Measurements from ENCODE around the gene VMAC.
A peak's percentile ranks its signal among the peaks of the same experiment; 100 is the strongest.
"Not testable (repeated sequence)": the region's sequence is repeated elsewhere in the genome, so short reads cannot be mapped to it uniquely, and the experiment has no call there.

Gene VMAC, protein sequence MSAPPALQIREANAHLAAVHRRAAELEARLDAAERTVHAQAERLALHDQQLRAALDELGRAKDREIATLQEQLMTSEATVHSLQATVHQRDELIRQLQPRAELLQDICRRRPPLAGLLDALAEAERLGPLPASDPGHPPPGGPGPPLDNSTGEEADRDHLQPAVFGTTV

DNA sequence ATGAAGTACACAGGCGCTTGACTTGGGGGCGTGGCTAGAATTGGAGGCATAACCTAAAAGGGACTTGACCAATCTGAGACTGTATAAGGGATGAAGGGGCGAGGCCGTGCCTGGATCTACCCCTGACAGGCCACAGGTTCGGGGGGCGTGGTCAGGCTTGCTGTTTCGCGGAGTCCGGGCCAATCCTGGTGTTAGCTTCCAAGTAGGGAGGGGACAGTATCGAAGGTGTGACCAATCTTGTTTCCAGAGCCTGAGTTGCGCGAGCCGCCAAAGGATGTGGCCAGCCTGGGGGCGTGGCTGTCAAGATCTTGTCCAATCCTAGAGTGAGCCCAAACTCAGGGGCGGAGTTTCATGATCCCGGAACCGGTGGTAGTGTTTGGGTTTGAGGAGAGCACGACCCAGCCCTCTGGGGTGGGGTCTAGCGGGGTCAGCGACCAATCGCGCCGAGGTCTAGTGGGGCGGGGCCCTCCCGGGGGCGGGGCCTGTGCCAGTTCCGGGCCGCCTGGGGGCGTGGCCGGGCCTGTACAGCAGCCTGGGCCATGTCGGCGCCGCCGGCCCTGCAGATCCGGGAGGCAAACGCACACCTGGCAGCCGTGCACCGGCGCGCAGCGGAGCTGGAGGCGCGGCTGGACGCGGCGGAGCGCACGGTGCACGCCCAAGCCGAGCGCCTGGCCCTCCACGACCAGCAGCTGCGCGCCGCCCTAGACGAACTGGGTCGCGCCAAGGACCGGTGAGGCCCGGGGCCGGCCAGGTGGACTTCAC lies at the start of gene VMAC:
TSS of gene VMAC (plus strand) at position 521 of the 762 bp plus-strand sequence. CDS start at position 540, 19 bp downstream.
- Histone ChIP-seq H3K27ac (peak within 1 kb of the TSS; percentile 71 to 97 (median 95)), H3K4me3 (peak within 1 kb of the TSS; percentile 64 to 98 (median 96))

DNA sequence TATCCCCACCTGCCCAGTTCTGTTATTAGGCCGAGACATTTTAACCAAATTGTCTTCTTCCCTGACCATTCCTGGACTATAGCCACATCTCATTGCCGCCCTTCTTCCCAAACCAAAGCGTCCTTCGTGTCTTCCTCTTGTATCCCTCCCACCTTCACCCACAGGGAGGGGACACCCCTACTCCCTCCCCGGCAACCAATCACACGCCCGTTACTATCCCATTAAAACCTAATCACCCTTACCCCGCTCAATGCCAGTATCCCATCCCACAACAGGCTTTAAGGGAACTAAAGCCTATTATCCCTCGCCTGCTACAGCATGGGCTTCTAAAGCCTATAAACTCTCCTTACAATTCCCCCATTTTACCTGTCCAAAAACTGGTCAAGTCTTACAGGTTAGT lies 49.5 kb upstream of the VMAC start:
- not testable (repeated sequence) for H3K27ac ChIP-seq, H3K4me3 ChIP-seq

DNA sequence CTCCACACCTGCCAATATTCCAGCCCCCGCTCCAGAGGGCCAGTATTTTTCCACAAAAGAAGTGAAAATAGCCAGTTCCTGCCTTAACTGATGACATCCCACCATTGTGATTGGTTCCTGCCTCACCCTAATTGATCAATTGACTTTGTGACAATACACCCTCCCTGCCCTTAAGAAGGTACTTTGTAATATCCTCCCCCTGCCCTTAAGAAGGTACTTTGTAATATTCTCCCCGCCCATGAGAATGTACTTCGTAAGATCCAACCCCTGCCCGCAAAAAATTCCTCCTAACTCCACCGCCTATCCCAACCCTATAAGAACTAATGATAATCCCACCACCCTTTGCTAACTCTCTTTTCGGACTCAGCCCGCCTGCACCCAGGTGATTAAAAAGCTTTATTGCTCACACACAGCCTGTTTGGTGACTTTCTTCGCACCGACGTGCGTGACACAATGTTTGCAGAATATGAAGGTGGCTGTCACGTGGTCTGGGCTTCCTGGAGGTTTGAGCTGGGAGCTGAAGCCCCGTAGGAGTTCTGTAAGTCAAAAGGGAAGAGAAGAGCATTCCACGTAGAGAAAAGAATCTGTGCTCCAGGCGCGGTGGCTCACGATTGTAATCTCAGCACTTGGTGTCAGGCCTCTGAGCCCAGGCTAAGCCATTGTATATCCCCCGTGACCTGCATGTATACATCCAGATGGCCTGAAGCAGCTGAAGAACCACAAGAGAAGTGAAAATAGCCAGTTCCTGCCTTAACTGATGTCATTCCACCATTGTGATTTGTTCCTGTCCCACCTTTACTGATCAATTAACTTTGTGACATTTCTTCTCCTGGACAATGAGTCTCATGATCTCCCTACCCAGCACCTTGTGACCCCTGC lies 47.2 kb upstream of the VMAC start:
- no peak overlapping the region for H3K4me3 ChIP-seq

DNA sequence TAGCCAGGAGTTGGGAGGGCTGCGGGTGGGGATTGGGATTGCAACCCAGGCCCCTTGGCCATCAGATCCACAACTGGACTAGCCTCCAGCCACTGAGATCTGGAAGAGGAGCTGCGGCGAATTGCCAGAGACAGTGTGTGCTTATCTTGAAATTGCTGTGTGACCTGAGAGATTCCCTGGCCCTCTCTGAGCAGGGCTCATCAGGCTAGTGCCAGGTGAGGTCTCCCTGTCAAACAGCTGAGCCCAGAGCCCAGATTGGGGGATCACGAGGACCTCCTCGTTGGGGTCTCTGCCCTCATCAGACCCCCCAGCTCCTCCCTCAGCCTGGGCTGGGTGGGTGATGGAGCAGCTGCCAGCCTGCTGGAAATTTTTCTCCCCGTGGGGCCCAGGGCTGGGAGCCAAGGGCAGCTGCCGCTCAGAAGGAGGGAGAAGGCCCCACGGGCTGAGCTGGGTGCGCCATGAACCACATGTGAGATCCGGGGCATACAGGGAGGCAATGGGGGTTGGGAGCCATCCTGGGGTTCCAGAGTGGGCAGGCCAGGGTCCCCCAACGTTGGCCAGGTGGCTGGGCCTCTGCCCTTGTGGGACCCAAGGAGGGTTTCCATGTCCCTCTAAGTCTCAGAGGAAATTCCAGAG lies 41.5 kb upstream of the VMAC start:
- no peak overlapping the region for H3K27ac ChIP-seq
- H3K4me3 ChIP-seq: no peak overlapping the region

More for the DNA sequence above, 47.2 kb upstream of the VMAC start:
- H3K27ac ChIP-seq: no peak overlapping the region

DNA sequence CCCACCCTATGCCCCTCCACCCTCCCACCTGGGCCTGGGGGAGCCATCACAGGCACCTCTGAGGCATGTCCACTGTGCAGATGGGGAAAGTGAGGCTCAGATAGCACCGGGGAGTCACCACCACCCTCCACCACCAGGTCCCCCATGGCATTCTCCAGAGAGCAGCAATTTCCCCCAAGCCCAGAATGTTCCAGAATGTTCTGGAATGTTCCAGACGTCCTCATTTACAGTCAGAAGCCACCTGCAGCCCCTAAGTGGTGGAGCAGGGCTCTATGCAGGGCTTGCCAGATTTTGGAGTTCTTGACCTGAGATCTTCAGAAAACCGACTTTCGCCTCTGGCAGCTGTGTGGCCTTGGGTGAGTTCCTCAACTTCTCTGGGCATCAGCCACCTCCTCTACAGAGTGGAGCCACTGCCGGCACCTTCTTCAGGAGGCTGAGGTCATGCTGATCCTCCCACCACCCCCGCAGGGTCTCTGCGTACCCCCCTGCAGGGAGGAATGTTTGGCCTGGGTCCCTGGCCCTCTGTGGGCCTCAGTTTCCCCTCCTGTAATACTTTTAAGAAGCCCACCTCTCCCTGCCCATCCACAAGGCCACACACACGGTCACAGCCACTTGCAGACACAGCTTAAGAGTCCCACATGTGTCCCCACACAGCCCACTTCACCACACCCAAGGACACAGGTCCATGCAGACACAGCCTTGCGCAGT lies 40.5 kb upstream of the VMAC start:
- no peak overlapping the region for H3K27ac ChIP-seq
- H3K4me3 ChIP-seq: no peak overlapping the region

DNA sequence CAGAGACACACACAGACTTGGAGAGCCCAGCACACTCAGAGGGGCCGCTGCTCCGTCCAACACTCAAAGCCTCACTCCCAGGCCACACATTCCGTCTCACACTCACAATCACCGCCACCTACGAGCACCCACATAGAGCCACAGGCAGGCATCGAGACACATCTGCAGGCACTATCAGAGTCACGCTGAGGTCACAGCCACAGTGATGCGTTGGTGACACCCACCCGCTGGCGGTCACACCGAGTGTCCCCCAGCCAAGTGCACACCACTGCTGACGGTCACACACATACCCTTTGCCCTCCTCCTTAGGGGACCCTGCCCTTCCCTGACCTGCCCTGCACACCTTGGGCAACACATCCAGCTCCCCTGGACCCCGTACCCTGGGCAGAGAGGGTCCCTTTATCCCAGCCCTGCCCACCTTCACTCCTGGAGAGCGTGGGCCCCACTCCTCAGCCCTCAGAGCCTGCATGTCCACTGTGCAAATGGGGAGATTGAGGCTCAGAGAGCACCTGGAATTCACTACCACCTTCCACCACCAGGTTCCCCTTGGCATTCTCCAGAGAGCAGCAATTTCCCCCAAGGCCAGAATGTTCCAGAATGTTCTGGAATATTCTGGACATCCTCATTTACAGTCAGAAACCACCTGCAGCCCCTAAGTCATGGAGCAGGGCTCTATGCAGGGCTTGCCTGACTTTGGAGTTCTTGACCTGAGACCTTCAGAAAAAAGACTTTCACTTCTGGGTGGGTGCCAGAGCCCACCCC lies 39.8 kb upstream of the VMAC start:
- Histone ChIP-seq H3K27ac (no peak overlapping the region), H3K4me3 (no peak overlapping the region)

DNA sequence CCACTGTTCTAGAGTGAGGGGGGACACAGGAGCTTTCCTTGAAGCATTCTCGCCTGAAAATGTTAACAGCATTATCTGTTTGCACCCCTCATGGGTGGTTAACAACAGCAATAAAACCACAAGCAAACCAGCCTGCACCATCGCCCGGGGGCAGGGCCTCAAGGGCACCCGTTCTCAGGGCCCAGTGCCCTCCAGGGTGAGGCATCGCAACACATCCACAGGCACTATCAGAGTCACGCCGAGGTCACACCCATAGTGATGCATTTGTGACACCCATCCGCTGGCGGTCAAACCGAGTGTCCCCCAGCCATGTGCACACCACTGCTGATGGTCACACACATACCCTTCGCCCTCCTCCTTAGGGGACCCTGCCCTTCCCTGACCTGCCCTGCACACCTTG lies 38.9 kb upstream of the VMAC start:
- no peak overlapping the region for H3K27ac ChIP-seq
- H3K4me3 ChIP-seq: no peak overlapping the region

DNA sequence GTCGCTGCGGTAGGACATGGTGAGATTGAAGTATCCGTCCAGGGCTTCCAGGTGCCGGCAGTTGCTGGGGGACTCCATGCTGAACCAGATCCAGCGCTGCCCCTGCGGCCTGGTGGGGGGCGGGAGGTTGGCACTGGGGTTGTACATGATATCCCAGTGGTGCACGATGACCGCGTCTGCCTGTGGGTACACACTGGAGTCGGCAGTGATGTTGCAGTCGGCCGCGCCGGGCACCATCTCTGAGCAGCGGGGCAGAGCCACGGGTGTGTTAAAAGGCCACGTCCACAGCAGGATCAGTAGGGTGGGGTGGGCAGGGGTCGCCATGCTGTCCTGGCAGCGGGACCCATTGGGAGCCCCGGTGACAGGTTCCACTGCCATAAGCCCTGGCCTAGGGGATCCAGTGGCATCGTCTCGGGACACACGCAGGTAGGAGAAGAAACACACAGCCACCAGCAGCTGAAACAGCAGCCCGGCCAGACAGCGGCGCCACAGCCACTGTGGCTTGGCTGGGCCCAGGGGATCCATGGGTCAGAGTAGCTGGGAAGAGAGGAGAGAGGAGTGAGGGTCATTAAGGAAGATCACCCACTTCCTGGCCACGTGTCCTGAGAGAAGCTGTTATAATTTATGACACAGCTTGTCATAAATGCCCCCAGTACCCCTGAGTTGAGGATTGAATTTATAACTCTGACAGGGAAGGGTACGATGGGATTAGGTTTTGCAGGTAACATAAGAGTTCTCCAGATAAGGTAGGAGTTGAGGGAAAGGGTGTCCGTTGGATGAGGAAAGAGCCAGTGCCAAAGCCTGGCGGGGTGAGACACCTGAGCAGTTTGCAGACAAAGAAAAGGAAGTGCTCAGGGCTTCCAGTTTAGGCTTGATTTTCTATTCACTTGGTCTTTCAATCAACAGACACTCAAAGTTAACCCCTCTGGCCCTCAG lies 37.2 kb upstream of the VMAC start:
- H3K27ac ChIP-seq: no peak overlapping the region
- no peak overlapping the region for H3K4me3 ChIP-seq

DNA sequence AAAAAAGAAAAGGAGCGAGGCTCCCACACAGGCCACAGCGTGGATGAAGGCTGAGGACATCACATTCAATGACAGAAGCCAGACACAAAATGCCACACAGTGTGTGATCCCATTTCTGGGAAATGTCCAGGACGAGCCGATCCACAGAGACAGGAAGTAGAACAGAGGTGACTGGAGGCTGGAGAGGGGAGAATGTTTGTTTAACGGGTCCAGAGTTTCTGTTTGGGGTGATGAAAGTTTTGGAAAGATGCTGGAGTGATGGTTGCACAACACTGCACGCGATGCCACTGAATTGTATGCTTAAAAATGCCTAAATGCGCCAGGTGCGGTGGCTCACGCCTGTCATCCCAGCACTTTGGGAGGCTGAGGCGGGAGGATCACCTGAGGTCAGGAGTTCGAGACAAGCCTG lies 33.7 kb upstream of the VMAC start:
- Histone ChIP-seq H3K4me3 (no peak overlapping the region), H3K27ac (no peak overlapping the region)

DNA sequence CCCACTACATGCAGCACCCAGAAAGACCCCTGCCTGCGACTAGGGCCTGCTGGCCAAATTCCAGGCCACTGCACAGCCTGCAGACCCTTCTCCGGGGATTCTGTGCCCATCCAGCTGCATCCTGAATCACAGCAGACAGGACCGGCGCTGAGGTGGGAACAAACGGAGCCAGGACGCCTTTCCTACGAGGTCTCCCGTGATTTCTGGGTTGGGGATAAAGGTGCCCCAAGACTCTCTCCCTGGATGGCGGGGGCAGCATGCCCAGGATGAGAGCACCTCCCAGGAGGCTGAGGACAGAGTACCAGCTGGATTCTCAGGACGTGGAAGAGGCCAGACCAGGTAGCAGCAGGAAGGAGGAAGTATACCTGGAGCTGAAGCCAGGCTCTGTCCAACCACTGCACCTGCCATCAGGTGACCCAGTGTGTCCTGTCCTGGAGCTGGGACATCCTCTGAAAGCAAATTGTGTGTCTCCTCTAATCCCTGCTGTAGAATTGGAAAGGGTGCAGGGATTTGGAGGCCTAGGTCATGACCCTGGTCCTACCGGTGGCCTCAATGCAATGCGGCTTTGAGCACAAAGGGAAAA lies 31.0 kb upstream of the VMAC start:
- Histone ChIP-seq H3K4me3 (no peak overlapping the region), H3K27ac (no peak overlapping the region)

DNA sequence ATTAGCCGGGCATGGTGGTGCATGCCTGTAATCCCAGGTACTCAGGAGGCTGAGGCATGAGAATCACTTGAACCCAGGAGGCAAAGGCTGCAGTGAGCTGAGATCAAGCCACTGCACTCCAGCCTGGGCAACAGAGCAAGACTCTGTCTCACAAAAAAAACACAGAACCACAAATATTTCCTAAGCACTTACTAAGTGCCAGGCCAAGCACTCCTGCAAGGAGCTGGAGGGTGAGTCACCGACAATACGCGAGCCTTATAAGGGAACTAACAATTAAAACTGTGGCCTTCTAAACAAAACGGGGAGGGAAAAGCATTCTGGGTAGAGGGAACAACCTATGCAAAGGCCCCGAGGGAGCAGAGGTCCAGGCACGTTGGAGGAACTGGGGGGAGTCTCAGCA lies 30.2 kb upstream of the VMAC start:
- H3K4me3 ChIP-seq, H3K27ac ChIP-seq: not testable (repeated sequence)

DNA sequence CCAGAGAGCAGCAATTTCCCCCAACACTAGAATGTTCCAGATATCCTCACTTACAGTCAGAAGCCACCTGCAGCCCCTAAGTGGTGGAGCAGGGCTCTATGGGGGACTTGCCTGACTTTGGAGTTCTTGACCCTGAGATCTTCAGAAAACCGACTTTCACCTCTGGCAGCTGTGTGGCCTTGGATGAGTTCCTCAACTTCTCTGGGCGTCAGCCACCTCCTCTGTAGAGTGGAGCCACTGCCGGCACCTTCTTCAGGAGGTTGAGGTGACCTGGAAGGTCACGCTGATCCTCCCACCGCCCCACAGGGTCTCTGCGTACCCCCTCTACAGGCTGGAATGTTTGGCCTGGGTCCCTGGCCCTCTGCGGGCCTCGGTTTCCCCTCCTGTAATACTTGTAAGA lies 27.2 kb upstream of the VMAC start:
- Histone ChIP-seq H3K27ac (no peak overlapping the region), H3K4me3 (no peak overlapping the region)

DNA sequence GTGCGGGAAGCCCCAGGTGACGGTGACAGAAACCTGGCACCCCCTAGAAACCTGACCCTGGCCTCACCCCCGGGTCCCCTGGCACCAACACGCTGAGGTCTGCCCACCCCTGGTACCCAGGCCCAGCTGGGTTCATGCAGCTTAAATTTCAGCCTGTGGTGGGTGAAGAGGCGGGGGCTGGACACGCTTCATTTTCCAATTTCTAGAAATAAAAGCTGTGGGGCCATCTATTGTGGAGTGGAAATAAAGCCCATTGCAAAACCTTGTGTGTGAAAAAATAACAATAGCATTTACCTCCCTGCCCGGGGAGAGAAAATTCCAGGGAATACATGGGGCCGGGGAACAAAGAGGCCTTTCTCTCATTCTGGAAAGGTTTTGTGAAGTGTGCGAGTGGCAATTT lies 26.8 kb upstream of the VMAC start:
- no peak overlapping the region for H3K27ac ChIP-seq
- no peak overlapping the region for H3K4me3 ChIP-seq

DNA sequence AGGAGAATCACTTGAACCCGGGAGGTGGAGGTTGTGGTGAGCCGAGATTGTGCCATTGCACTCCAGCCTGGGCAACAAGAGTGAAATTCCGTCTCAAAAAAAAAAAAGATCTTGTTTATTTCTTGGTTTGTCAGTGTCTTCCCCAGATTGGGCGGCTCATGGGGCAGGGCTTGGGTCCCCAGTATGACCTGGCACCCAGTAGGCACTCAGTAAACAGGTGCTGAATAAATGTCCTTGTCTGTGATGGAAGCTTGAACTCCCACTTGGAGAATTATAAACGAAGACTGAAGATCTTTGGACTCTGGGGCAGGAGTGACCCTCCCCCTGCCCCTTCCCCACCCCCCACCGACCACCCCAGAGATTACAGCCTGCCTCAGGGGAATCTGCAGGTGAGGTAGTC lies 24.5 kb upstream of the VMAC start:
- H3K27ac ChIP-seq: no peak overlapping the region
- H3K4me3 ChIP-seq: no peak overlapping the region

DNA sequence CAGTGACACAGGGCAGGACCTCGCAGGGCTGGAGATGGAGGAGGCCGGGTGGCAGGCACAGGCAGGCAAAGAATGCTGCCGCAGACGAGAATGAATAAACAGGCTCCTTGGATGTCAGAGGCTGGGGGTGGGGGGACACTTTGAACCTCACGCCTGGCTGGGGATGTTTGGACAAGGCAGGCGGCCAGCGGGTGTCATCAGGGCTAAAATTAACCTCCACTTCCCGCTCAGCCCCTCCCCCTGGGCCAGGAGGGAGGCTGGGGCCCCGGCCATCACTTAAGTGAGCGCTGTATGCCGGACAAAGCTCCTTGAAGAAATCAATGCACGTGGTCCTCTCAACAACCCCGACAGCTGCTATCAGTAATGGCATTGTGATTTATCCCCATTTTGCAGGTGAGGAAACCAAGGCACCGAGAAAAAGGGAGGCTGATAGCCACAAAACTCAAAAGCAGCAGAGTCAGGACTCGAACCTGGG lies 24.0 kb upstream of the VMAC start:
- no peak overlapping the region for H3K4me3 ChIP-seq
- no peak overlapping the region for H3K27ac ChIP-seq

DNA sequence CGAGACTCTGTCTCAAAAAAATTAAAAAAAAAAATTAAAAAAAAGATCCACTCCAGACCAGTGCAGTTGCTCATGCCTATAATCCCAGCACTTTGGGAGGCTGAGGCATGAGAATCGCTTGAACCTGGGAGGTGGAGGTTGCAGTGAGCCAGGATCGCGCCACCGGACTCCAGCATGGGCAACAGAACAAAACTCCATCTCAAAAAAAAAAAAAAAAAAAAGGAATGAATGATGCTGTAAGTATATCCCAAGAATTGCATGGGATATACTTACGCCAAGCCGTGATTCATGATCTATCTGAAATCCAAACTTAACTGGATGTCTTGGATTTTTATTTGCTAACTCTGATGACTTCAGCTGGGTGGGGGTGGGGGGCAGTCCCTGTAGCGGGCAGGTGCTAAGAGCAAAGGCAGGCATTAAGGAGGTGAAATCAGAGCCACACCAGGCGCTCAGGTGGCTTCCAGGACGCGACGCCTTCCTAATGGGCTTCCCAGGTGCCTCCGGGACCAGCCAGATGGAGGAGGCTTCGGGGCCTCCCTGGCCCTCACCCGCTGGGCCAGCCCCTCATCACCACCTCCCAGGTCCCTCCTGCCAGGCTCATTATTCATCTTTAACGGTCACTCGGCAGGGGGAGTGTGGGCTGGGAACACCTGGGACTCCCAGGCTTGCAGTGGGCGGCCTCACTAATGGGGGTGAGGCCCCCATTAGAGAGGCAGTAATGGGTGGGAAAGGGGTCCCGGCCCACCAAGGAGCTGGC lies 23.0 kb upstream of the VMAC start:
- no peak overlapping the region for H3K4me3 ChIP-seq
- no peak overlapping the region for H3K27ac ChIP-seq

All from skin epidermis (tissue), 12 donors.